ENCODE data around the gene ZNF563. TPM values are rescaled to one million over a fixed set of nuclear protein-coding genes. Genes with fewer than 3 reads are reported as not detected.
"Not testable (repeated sequence)": the region's sequence is repeated elsewhere in the genome, so short reads cannot be mapped to it uniquely, and the experiment has no call there.

ZNF563 gene
- total and polyA plus RNA-seq, 2 donors from 2014 or later: 4.6 to 6.8 TPM

DNA sequence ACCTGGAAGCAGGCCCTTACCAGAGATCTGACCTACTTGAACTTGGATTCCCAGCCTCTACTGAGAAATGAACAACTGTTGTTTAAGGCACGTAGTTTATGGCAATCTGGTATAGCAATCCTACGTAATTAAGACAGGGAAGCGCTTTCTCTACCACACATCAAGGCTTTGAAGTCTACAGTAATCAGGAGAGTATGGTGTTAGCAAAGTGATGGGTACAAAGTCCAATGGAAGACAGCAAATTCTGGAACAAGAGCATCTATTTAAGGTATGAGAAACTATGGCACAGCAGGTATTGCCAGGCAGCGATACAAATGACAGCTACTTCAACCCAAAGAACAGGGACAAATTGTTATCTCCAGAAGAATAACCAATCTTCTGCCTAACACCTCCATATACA lies 3.1 kb downstream of the ZNF563 start:
- Histone ChIP-seq H3K9me3 (ENCODE audit: control insufficient read depth in 2 of 3, insufficient read depth in 1 of 3, low read length in 3 of 3) (no peaks in the 10 kb centered on the region), H3K36me3 (ENCODE audit: control insufficient read depth in 2 of 3, insufficient read depth in 3 of 3, low read length in 3 of 3) (no peaks in the 10 kb centered on the region), H3K27me3 (ENCODE audit: control insufficient read depth, insufficient read depth, low read length) (no peaks in the 10 kb centered on the region), H3K4me3 (ENCODE audit: low read length in 3 of 3) (no peak overlapping the region), H3K4me1 (ENCODE audit: control insufficient read depth in 2 of 3, insufficient read depth in 2 of 3, low read depth in 1 of 3, low read length in 3 of 3) (peaks cover 0 to 14% (median 5%) of the 10 kb centered on the region in 3 donors), H3K9ac (ENCODE audit: low read length in 3 of 3) (no peak overlapping the region), H3K27ac (ENCODE audit: low read depth in 2 of 2, low read length in 2 of 2) (no peak overlapping the region)
- FAIRE-seq (no peak), DNase-seq (no peak)
- TF ChIP-seq CTCF (IDR thresholded peaks at IDR 0.05; ENCODE audit: borderline replicate concordance, extremely low read depth, insufficient read depth): no peak
- intact Hi-C loops (cut with DNase I): no loop called here

DNA sequence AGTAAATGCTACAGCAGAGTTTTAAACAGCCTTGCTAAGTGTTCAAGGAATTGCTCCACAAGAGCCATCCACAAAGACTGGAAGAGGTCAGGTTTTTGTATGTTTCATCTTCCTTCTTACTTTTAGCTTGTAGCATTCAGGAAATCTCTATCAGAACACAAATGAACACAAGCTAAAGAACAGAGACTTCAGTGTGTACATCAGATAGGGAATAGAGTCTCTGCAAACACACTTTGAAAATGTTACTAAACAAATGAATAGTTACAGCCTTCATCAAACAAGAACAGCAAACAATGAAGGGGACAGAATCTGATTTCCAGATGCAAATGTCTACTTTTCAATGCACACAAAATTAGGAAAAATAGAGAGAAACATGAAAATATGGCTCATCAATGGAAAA lies 7.7 kb downstream of the ZNF563 start:
- H3K9me3 ChIP-seq (ENCODE audit: control insufficient read depth in 2 of 3, insufficient read depth in 1 of 3, low read length in 3 of 3): peaks cover 0 to 1% (median 0%) of the 10 kb centered on the region in 3 donors
- peaks cover 0 to 5% (median 5%) of the 10 kb centered on the region in 3 donors for H3K36me3 ChIP-seq (ENCODE audit: control insufficient read depth in 2 of 3, insufficient read depth in 3 of 3, low read length in 3 of 3)
- H3K27me3 ChIP-seq (ENCODE audit: control insufficient read depth, insufficient read depth, low read length): no peaks in the 10 kb centered on the region
- no peaks in the 10 kb centered on the region for H3K4me1 ChIP-seq (ENCODE audit: control insufficient read depth in 2 of 3, insufficient read depth in 2 of 3, low read depth in 1 of 3, low read length in 3 of 3)
- no peak overlapping the region for H3K9ac ChIP-seq (ENCODE audit: low read length in 3 of 3)
- no peak for FAIRE-seq
- DNase-seq: no peak
- H3K27ac ChIP-seq (ENCODE audit: low read depth in 2 of 2, low read length in 2 of 2): no peak overlapping the region
- H3K4me3 ChIP-seq (ENCODE audit: low read length in 3 of 3): no peak overlapping the region
- TF ChIP-seq CTCF (IDR thresholded peaks at IDR 0.05; ENCODE audit: borderline replicate concordance, extremely low read depth, insufficient read depth): no peak
- intact Hi-C loops (cut with DNase I): no loop called here

- TF ChIP-seq CTCF (IDR thresholded peaks at IDR 0.05; ENCODE audit: borderline replicate concordance, extremely low read depth, insufficient read depth): no peak
- FAIRE-seq (no peak), DNase-seq (no peak)
- Histone ChIP-seq H3K4me1 (ENCODE audit: control insufficient read depth in 2 of 3, insufficient read depth in 2 of 3, low read depth in 1 of 3, low read length in 3 of 3) (no peaks in the 10 kb centered on the region), H3K36me3 (ENCODE audit: control insufficient read depth in 2 of 3, insufficient read depth in 3 of 3, low read length in 3 of 3) (peaks cover 0 to 34% (median 17%) of the 10 kb centered on the region in 3 donors), H3K9me3 (ENCODE audit: control insufficient read depth in 2 of 3, insufficient read depth in 1 of 3, low read length in 3 of 3) (peaks cover 0 to 9% (median 1%) of the 10 kb centered on the region in 3 donors), H3K9ac (ENCODE audit: low read length in 3 of 3) (no peak overlapping the region), H3K4me3 (ENCODE audit: low read length in 3 of 3) (no peak overlapping the region), H3K27ac (ENCODE audit: low read depth in 2 of 2, low read length in 2 of 2) (no peak overlapping the region), H3K27me3 (ENCODE audit: control insufficient read depth, insufficient read depth, low read length) (no peaks in the 10 kb centered on the region)
- intact Hi-C loops (cut with DNase I): no loop called here
These were observed 14.5 kb downstream of the ZNF563 start for GRCh38 chr19:12318782-12319413.

DNA sequence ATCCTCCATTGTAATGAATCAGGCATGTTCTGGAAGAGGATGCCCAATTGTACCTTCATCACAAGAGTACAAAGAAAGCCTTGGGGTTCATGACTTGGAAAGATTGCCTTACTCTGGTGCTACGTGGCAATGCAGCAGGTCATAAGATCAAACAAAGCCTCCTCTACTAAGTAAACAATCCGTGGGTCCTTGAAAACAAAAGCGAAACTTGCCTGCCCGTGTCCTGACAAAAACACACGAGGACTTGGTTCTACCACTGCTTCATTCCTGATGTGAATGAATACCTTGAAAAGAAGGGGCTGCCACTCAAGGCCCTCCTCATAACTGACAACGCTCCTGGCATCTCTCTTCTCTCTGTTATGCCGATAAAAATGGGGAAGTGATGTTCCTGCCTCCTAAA lies 18.9 kb downstream of the ZNF563 start:
- peaks cover 0 to 21% (median 12%) of the 10 kb centered on the region in 3 donors for H3K36me3 ChIP-seq (ENCODE audit: control insufficient read depth in 2 of 3, insufficient read depth in 3 of 3, low read length in 3 of 3)
- peaks cover 0 to 9% (median 0%) of the 10 kb centered on the region in 3 donors for H3K9me3 ChIP-seq (ENCODE audit: control insufficient read depth in 2 of 3, insufficient read depth in 1 of 3, low read length in 3 of 3)
- no peaks in the 10 kb centered on the region for H3K27me3 ChIP-seq (ENCODE audit: control insufficient read depth, insufficient read depth, low read length)
- no peak overlapping the region for H3K4me3 ChIP-seq (ENCODE audit: low read length in 3 of 3)
- FAIRE-seq: no peak
- DNase-seq: no peak
- H3K27ac ChIP-seq (ENCODE audit: low read depth in 2 of 2, low read length in 2 of 2): no peak overlapping the region
- no peak overlapping the region for H3K9ac ChIP-seq (ENCODE audit: low read length in 3 of 3)
- H3K4me1 ChIP-seq (ENCODE audit: control insufficient read depth in 2 of 3, insufficient read depth in 2 of 3, low read depth in 1 of 3, low read length in 3 of 3): no peaks in the 10 kb centered on the region
- TF ChIP-seq CTCF (IDR thresholded peaks at IDR 0.05; ENCODE audit: borderline replicate concordance, extremely low read depth, insufficient read depth): no peak
- intact Hi-C loops (cut with DNase I): no loop called here

DNA sequence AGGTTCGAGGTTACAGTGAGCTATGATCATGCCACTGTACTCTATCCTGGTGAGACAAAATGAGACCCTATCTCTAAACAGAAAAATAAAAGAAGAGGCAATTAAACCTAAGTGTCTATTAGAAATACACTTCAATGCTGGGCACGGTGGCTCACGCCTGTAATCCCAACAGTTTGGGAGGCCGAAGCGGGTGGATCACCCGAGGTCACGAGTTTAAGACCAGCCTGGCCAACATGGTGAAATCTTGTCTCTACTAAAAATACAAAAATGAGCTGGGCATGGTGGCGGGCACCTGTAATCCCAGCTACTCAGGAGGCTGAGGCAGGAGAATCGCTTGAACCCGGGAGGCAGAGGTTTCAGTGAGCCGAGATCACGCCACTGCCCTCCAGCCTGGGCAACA lies 24.5 kb downstream of the ZNF563 start:
- FAIRE-seq; intact Hi-C loops (cut with DNase I); H3K27ac ChIP-seq (ENCODE audit: low read depth in 2 of 2, low read length in 2 of 2): not testable (repeated sequence)

More for the DNA sequence above, 24.5 kb downstream of the ZNF563 start:
- not testable (repeated sequence) for H3K9me3 ChIP-seq (ENCODE audit: control insufficient read depth in 2 of 3, insufficient read depth in 1 of 3, low read length in 3 of 3); DNase-seq; H3K9ac ChIP-seq (ENCODE audit: low read length in 3 of 3); H3K36me3 ChIP-seq (ENCODE audit: control insufficient read depth in 2 of 3, insufficient read depth in 3 of 3, low read length in 3 of 3); H3K4me1 ChIP-seq (ENCODE audit: control insufficient read depth in 2 of 3, insufficient read depth in 2 of 3, low read depth in 1 of 3, low read length in 3 of 3); H3K27me3 ChIP-seq (ENCODE audit: control insufficient read depth, insufficient read depth, low read length); H3K4me3 ChIP-seq (ENCODE audit: low read length in 3 of 3)
